ENCODE results near the gene DCTN2. TPM values are rescaled to one million over a fixed set of nuclear protein-coding genes. Genes with fewer than 3 reads are reported as not detected.

Gene DCTN2
- polyA plus RNA-seq, 4 donors, result 112 to 224 (median 145) TPM

DNA sequence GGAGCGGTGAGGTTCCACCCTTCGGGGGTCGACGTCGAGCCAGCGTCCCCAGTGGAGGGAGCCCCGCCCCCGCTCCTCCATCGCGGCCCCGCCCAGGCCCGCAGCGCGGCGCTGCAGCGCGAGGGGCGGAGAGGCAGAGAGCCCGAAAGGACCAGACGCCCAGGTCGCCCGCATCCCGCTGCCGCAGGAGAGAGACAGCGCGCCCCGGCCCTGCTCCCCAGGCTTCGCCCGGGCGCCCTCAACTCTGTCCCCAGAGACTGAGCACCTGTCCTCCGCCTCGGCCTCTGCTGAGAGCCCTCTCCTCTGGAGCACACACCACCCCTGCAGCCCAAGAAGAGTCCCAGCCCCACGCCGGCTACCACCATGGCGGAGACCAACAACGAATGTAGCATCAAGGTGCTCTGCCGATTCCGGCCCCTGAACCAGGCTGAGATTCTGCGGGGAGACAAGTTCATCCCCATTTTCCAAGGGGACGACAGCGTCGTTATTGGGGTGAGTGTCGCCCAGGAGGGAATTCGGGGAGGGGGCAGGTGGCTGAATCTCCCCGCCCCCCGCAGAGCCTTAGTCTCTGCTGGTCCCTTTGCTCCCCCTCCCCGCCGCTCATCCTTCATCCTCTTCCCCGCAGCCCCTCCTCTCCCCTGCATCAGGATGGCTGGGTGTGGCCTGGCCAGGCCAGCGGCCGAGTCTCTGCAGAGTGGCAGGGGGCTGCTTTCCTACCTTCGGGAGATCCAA lies 3.1 kb upstream of the DCTN2 start, which contains the start of gene KIF5A:
Gene KIF5A, plus strand, starts transcription at position 136 of the 732 bp plus-strand sequence. Its CDS starts 228 bp downstream, at position 364.
- Histone ChIP-seq H3K27ac (ENCODE audit: low read depth in 1 of 3, low read length in 2 of 3) (peak within 1 kb of the TSS in 1 of 3 donors; percentile 27), H3K36me3 (ENCODE audit: control insufficient read depth in 3 of 3, insufficient read depth in 2 of 3, low read depth in 1 of 3, low read length in 3 of 3) (no peaks in the 10 kb centered on the region), H3K9me3 (ENCODE audit: control insufficient read depth in 2 of 2, insufficient read depth in 1 of 2, low read depth in 1 of 2, low read length in 1 of 2) (no peaks in the 10 kb centered on the region), H3K27me3 (ENCODE audit: control insufficient read depth in 3 of 3, insufficient read depth in 3 of 3, low read length in 3 of 3) (peaks cover 0 to 66% (median 6%) of the 10 kb centered on the region in 3 donors), H3K4me1 (ENCODE audit: control insufficient read depth in 3 of 3, insufficient read depth in 2 of 3, low read depth in 1 of 3, low read length in 2 of 3) (peaks cover 0 to 11% (median 7%) of the 10 kb centered on the region in 3 donors), H3K4me3 (ENCODE audit: low read depth in 1 of 3, low read length in 3 of 3) (peak within 1 kb of the TSS in 2 of 3 donors; percentile 29 to 34)
- WGBS, 3 donors, result 5 to 11% (median 10%) methylated on average over 20 to 52 of the region's 52 CpGs
- no peak for FAIRE-seq
- DNase-seq, result peak in 1 of 2 donors; percentile 33

DNA sequence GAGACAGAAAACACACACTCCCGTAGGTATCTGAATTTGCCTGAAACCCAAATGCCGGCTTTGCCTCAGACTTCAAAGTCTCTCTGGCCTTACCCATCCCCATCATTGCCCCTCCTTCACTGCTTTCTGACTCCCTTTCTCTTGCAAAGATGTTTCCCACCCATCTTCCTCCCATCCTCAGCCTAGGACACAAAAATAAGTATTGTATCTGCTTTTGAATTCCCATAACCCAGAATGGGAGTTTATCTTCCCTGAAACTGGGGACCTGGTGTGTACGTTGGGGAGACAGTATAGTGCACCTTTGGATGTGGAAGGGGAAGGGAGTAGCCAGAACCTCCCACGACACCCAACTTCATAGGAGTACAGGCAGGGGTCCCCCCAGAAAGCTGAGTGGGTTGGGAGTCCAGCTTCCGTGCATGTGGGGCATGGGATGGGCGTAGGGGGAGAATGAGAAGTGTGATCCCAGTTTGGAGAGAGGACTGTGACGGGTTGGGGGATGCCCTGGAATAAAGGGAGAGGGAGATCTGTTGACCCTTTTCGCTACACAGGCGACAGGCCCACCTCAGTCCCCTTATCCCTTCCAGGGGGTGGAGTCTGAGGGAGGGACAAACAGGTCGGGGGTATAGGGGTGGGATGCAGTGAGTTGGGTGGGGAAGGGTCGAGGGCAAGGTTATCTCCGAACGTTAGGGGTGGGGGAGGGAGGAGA lies 2.4 kb upstream of the DCTN2 start:
- H3K4me1 ChIP-seq (ENCODE audit: control insufficient read depth in 3 of 3, insufficient read depth in 2 of 3, low read depth in 1 of 3, low read length in 2 of 3), result peaks cover 2 to 11% (median 7%) of the 10 kb centered on the region in 3 donors
- H3K36me3 ChIP-seq (ENCODE audit: control insufficient read depth in 3 of 3, insufficient read depth in 2 of 3, low read depth in 1 of 3, low read length in 3 of 3), result no peaks in the 10 kb centered on the region
- H3K9me3 ChIP-seq (ENCODE audit: control insufficient read depth in 2 of 2, insufficient read depth in 1 of 2, low read depth in 1 of 2, low read length in 1 of 2), result no peaks in the 10 kb centered on the region
- H3K4me3 ChIP-seq (ENCODE audit: low read depth in 1 of 3, low read length in 3 of 3), result peak overlapping the region in 1 of 3 donors; percentile 29
- no peak for FAIRE-seq
- no peak for DNase-seq
- H3K27ac ChIP-seq (ENCODE audit: low read depth in 1 of 3, low read length in 2 of 3), result no peak overlapping the region
- 26 to 36% (median 35%) methylated on average over 12 to 13 of the region's 13 CpGs for WGBS, 3 donors
- peaks cover 0 to 60% (median 6%) of the 10 kb centered on the region in 3 donors for H3K27me3 ChIP-seq (ENCODE audit: control insufficient read depth in 3 of 3, insufficient read depth in 3 of 3, low read length in 3 of 3)

DNA sequence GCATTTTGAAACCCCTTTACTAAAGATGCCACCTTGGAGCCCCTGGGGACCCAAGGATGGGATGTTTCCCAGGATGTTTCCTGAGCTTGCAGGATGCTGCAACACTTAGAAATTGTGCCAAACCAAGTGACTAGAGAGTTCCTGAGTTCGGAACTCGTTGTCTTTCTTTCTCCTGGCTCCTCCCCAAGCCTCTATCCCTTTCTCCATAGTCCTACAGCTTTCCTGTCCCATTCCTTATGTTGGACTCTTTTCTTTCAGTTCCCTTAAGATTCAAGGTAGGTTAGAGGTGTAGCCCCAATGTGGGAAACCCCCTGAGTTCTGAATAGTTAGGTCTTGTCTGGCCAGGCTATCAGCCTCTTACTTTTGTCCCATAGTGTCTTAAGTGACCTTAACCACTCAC lies 1.5 kb upstream of the DCTN2 start:
- peaks cover 2 to 11% (median 7%) of the 10 kb centered on the region in 3 donors for H3K4me1 ChIP-seq (ENCODE audit: control insufficient read depth in 3 of 3, insufficient read depth in 2 of 3, low read depth in 1 of 3, low read length in 2 of 3)
- no peaks in the 10 kb centered on the region for H3K9me3 ChIP-seq (ENCODE audit: control insufficient read depth in 2 of 2, insufficient read depth in 1 of 2, low read depth in 1 of 2, low read length in 1 of 2)
- no peak for FAIRE-seq
- no peak overlapping the region for H3K4me3 ChIP-seq (ENCODE audit: low read depth in 1 of 3, low read length in 3 of 3)
- H3K27me3 ChIP-seq (ENCODE audit: control insufficient read depth in 3 of 3, insufficient read depth in 3 of 3, low read length in 3 of 3), result peaks cover 0 to 53% (median 6%) of the 10 kb centered on the region in 3 donors
- H3K36me3 ChIP-seq (ENCODE audit: control insufficient read depth in 3 of 3, insufficient read depth in 2 of 3, low read depth in 1 of 3, low read length in 3 of 3), result peaks cover 0 to 3% (median 0%) of the 10 kb centered on the region in 3 donors
- 32 to 53% (median 44%) methylated on average over 2 of the region's 2 CpGs for WGBS, 3 donors
- no peak for DNase-seq
- no peak overlapping the region for H3K27ac ChIP-seq (ENCODE audit: low read depth in 1 of 3, low read length in 2 of 3)

DNA sequence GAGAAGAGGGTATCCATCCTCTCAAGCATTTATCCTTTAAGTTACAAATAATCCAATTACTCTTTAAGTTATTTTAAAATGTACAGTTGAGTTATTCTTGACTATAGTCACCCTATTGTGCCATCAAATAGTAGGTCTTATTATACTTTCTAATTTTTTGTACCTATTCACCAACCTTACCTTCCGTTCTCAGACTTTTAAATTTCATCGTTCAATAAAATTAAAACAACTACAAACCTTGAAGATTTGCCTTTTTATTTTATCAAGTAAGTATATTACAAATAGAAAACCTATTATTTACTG lies 972 bp upstream of the DCTN2 start:
- WGBS, 3 donors, result 88 to 97% (median 93%) methylated on average over 2 of the region's 2 CpGs
- Histone ChIP-seq H3K4me1 (ENCODE audit: control insufficient read depth in 3 of 3, insufficient read depth in 2 of 3, low read depth in 1 of 3, low read length in 2 of 3) (peaks cover 2 to 11% (median 7%) of the 10 kb centered on the region in 3 donors), H3K36me3 (ENCODE audit: control insufficient read depth in 3 of 3, insufficient read depth in 2 of 3, low read depth in 1 of 3, low read length in 3 of 3) (peaks cover 0 to 6% (median 0%) of the 10 kb centered on the region in 3 donors), H3K9me3 (ENCODE audit: control insufficient read depth in 2 of 2, insufficient read depth in 1 of 2, low read depth in 1 of 2, low read length in 1 of 2) (no peaks in the 10 kb centered on the region), H3K27me3 (ENCODE audit: control insufficient read depth in 3 of 3, insufficient read depth in 3 of 3, low read length in 3 of 3) (peaks cover 0 to 48% (median 6%) of the 10 kb centered on the region in 3 donors), H3K4me3 (ENCODE audit: low read depth in 1 of 3, low read length in 3 of 3) (no peak overlapping the region), H3K27ac (ENCODE audit: low read depth in 1 of 3, low read length in 2 of 3) (no peak overlapping the region)
- FAIRE-seq, result no peak
- DNase-seq, result no peak

DNA sequence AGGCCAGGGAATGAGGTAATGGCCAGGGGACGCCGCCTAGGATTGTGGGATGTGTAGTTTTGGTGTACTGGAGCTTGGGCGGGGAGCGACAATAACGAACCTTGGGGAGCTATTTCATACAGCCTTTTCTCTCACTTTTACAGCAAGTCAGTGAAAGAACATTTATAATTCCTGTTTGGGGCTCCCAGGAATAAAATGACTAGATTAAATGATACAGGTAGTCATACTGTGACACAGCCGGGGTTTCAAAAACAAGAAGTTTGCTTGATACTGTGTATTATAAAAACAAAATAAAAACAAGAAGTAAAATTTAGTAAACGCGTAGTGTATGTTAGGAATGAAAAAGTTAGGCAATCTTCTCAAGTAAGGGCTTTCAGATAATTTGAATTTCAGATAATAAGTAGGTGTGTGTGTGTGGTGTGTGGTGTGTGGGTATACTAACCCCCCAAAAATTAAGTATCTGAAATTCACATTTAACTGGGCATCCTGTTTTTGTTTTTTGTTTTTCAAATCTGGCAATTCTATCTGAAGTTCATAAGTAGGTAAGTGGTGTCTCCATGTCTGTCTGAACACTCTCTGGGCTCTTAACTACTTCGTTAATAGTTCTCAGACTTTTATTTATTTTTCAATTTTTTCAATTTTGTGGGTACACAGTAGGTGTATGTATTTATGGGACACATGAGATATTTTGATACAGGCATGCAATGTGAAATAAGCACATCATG lies 458 bp upstream of the DCTN2 start:
- H3K27ac ChIP-seq (ENCODE audit: low read depth in 1 of 3, low read length in 2 of 3), result no peak overlapping the region
- peaks cover 0 to 43% (median 6%) of the 10 kb centered on the region in 3 donors for H3K27me3 ChIP-seq (ENCODE audit: control insufficient read depth in 3 of 3, insufficient read depth in 3 of 3, low read length in 3 of 3)
- peaks cover 2 to 11% (median 7%) of the 10 kb centered on the region in 3 donors for H3K4me1 ChIP-seq (ENCODE audit: control insufficient read depth in 3 of 3, insufficient read depth in 2 of 3, low read depth in 1 of 3, low read length in 2 of 3)
- WGBS, 3 donors, result 21 to 22% (median 22%) methylated on average over 9 of the region's 9 CpGs
- H3K36me3 ChIP-seq (ENCODE audit: control insufficient read depth in 3 of 3, insufficient read depth in 2 of 3, low read depth in 1 of 3, low read length in 3 of 3), result peaks cover 0 to 6% (median 0%) of the 10 kb centered on the region in 3 donors
- DNase-seq (no peak), FAIRE-seq (no peak)
- H3K9me3 ChIP-seq (ENCODE audit: control insufficient read depth in 2 of 2, insufficient read depth in 1 of 2, low read depth in 1 of 2, low read length in 1 of 2), result no peaks in the 10 kb centered on the region
- peak overlapping the region in 2 of 3 donors; percentile 97 to 99 for H3K4me3 ChIP-seq (ENCODE audit: low read depth in 1 of 3, low read length in 3 of 3)

DNA sequence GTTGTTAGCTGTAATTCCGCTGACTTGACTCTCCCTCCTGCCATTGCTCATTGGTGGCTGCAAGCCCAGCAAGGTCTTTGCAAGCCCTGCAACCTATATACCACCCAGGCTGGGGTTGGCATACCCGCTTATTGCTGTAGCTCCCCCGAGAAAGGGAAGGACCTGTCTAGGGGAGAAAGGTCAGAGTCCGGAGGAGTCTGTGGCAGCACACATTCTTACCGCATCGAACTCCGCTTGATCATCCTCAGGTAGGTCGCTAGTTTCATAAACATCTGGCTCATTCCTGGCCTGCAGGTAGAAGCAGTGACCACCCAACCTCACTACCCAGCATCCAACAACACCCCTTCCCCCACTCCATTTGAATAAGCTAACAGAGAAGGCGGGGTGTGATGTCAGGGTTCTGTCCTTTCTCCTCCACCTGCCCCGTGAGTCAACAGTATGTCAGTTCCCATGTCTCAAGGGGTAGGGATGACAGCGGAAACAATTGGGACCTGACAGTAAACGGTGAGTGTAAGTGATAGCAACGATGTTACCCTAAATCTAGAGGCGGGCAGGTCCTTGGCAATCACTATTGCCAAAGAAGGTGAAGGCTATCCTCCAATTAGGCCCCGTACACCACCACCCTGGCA lies 1.1 kb downstream of the DCTN2 start:
- WGBS, 3 donors, result 21 to 53% (median 37%) methylated on average over 15 of the region's 15 CpGs
- Histone ChIP-seq H3K9me3 (ENCODE audit: control insufficient read depth in 2 of 2, insufficient read depth in 1 of 2, low read depth in 1 of 2, low read length in 1 of 2) (no peaks in the 10 kb centered on the region), H3K27ac (ENCODE audit: low read depth in 1 of 3, low read length in 2 of 3) (peak overlapping the region; percentile 85 to 89 (median 88)), H3K4me1 (ENCODE audit: control insufficient read depth in 3 of 3, insufficient read depth in 2 of 3, low read depth in 1 of 3, low read length in 2 of 3) (peaks cover 2 to 11% (median 7%) of the 10 kb centered on the region in 3 donors), H3K27me3 (ENCODE audit: control insufficient read depth in 3 of 3, insufficient read depth in 3 of 3, low read length in 3 of 3) (peaks cover 0 to 28% (median 6%) of the 10 kb centered on the region in 3 donors), H3K36me3 (ENCODE audit: control insufficient read depth in 3 of 3, insufficient read depth in 2 of 3, low read depth in 1 of 3, low read length in 3 of 3) (peaks cover 0 to 13% (median 0%) of the 10 kb centered on the region in 3 donors), H3K4me3 (ENCODE audit: low read depth in 1 of 3, low read length in 3 of 3) (peak overlapping the region in 2 of 3 donors; percentile 88 to 99)
- FAIRE-seq, result no peak
- peak; percentile 72 to 79 for DNase-seq

DNA sequence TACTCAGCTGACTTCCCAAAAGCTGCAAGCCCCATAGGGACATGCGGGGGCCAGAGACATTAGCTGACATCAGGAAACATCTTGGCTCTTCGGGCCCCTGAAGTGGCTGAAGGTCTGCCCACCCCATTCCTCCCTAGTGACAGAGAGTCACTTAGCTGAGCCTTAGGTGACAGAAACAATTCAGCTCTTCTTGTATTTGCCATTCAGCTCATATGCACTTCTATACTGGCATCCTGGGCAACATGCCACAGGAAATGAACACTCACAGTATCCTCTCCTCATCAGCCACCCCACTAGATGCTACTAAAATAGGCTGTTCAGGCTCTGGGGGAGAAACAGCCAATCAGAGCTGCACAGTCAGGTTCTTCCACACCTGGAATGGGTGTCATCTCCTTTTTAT lies 3.4 kb downstream of the DCTN2 start:
- Histone ChIP-seq H3K27me3 (ENCODE audit: control insufficient read depth in 3 of 3, insufficient read depth in 3 of 3, low read length in 3 of 3) (peaks cover 0 to 5% (median under 1%) of the 10 kb centered on the region in 3 donors), H3K36me3 (ENCODE audit: control insufficient read depth in 3 of 3, insufficient read depth in 2 of 3, low read depth in 1 of 3, low read length in 3 of 3) (peaks cover 2 to 23% (median 4%) of the 10 kb centered on the region in 3 donors), H3K9me3 (ENCODE audit: control insufficient read depth in 2 of 2, insufficient read depth in 1 of 2, low read depth in 1 of 2, low read length in 1 of 2) (no peaks in the 10 kb centered on the region), H3K4me1 (ENCODE audit: control insufficient read depth in 3 of 3, insufficient read depth in 2 of 3, low read depth in 1 of 3, low read length in 2 of 3) (peaks cover 2 to 11% (median 7%) of the 10 kb centered on the region in 3 donors), H3K27ac (ENCODE audit: low read depth in 1 of 3, low read length in 2 of 3) (no peak overlapping the region), H3K4me3 (ENCODE audit: low read depth in 1 of 3, low read length in 3 of 3) (no peak overlapping the region)
- no peak for DNase-seq
- WGBS, 3 donors, result 79 to 91% (median 88%) methylated on average over 2 of the region's 2 CpGs
- FAIRE-seq, result no peak

Data from small intestine (tissue), 7 donors.